ENCODE measurements around the gene ADAMTS13.

DNA sequence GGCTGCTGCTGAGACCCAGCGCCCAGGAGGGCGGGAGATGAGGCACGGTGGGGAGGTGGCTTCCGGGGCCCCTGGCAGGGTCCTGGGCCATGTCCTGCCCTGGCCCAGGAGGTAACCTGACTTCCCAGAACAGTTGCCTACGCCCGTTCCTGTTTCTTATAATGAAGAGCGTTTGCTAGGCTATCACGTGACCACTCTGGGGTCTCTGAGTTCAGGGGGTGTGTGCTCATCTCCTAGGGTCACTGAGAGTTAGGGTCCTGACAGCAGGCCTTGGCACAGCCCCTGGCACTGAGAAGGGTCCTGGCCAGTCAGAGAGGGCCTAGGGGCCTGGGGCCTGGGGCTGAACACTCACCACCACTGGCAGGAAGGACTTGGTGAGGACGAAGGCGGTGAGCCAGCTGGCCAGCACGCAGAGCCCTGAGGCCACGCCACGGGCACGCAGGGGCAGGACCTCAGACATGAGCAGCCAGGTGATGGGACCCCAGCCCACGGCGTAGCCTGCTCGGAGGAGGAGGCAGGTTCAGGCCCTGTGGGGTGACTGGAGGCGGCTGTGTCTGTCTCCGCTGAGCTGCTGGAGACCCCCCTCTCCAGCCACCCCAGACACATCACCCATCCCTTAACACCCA is 50.7 kb downstream of the ADAMTS13 start:
- TF ChIP-seq, protein P1, sequence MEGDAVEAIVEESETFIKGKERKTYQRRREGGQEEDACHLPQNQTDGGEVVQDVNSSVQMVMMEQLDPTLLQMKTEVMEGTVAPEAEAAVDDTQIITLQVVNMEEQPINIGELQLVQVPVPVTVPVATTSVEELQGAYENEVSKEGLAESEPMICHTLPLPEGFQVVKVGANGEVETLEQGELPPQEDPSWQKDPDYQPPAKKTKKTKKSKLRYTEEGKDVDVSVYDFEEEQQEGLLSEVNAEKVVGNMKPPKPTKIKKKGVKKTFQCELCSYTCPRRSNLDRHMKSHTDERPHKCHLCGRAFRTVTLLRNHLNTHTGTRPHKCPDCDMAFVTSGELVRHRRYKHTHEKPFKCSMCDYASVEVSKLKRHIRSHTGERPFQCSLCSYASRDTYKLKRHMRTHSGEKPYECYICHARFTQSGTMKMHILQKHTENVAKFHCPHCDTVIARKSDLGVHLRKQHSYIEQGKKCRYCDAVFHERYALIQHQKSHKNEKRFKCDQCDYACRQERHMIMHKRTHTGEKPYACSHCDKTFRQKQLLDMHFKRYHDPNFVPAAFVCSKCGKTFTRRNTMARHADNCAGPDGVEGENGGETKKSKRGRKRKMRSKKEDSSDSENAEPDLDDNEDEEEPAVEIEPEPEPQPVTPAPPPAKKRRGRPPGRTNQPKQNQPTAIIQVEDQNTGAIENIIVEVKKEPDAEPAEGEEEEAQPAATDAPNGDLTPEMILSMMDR (IDR thresholded peaks at IDR 0.05 in 2 of 3, conservative IDR thresholded peaks at IDR 0.05 in 1 of 3; ENCODE audit: insufficient read depth in 2 of 3, low read depth in 1 of 3, low read length in 3 of 3): no peak
- TF ChIP-seq KLF10 (CRISPR knock-in tag; IDR thresholded peaks at IDR 0.05): no peak
- no peak for TF ChIP-seq JUND (IDR thresholded peaks at IDR 0.05; ENCODE audit: borderline replicate concordance, low read depth, low read length)
- no peak for TF ChIP-seq JUND (tag; IDR thresholded peaks at IDR 0.05; ENCODE audit: borderline replicate concordance, low read depth, low read length)
- TF ChIP-seq CSDE1 (IDR thresholded peaks at IDR 0.05): no peak
- no peak for TF ChIP-seq ELF4 (CRISPR knock-in tag; IDR thresholded peaks at IDR 0.05)
- no peak for TF ChIP-seq STAG1 (CRISPR knock-in tag; IDR thresholded peaks at IDR 0.05; ENCODE audit: borderline replicate concordance)
- no peak for TF ChIP-seq C11orf30 (IDR thresholded peaks at IDR 0.05; ENCODE audit: low read depth)
- no peak for TF ChIP-seq ZNF766 (CRISPR knock-in tag; conservative IDR thresholded peaks at IDR 0.05)
- TF ChIP-seq, protein P2, sequence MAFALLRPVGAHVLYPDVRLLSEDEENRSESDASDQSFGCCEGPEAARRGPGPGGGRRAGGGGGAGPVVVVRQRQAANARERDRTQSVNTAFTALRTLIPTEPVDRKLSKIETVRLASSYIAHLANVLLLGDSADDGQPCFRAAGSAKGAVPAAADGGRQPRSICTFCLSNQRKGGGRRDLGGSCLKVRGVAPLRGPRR (CRISPR knock-in tag; IDR thresholded peaks at IDR 0.05): no peak
- no peak for TF ChIP-seq EHMT2 (IDR thresholded peaks at IDR 0.05)
